ENCODE data around the gene FAM9C.

Gene FAM9C

DNA sequence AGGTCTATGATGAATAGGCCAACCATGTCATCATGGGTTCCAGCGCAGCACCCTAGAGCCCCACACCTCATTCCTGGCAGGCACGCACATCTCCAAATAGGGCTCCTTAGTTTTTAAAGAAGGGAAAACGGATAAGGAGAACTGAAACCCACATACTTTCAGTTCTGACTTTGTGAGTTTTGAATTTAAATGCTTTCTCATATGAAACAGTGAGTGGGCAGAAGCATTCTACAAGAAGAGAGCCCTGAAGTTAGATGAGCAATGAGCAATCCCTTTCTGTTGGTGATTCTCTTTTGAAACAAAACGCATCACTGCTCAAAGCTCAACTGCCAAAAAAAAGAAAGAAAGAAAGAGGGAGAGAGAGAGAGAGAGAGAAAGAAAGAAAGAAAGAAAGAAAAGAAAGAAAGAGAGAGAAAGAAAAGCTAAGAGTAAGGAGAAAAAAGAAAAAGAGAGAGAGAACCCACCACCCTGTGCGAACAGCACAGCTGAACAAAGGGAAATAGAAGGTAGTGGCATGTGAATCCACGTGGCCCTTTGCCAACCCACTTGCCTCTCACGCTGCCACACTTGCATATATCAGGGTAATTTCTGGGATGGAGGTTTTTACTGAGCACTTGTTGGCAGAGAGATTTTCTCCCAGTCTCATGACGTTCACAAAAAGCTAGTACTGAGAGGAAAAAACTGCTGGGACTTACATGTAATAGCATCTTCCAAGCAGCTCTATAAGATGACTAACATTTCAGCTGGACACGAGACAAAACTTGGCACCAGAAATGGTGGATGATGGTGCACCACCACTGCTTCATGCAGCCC is 38.6 kb downstream of the FAM9C start:
- peaks cover 8% of the 10 kb centered on the region for H3K4me1 ChIP-seq (ENCODE audit: control insufficient read depth, insufficient read depth, low read length)
- H3K27ac ChIP-seq (ENCODE audit: low read length) = no peak overlapping the region
- H3K36me3 ChIP-seq (ENCODE audit: control insufficient read depth in 2 of 2, insufficient read depth in 2 of 2, low read length in 2 of 2) = no peaks in the 10 kb centered on the region
- H3K4me3 ChIP-seq (ENCODE audit: low read length in 2 of 2) = no peak overlapping the region
- H3K9me3 ChIP-seq (ENCODE audit: control insufficient read depth in 2 of 2, low read length in 2 of 2) = no peaks in the 10 kb centered on the region
- H3K27me3 ChIP-seq (ENCODE audit: control insufficient read depth in 1 of 2, insufficient read depth in 2 of 2, low read length in 2 of 2) = no peaks in the 10 kb centered on the region
- no peak overlapping the region for H3K9ac ChIP-seq (ENCODE audit: low read length in 2 of 2)

- Histone ChIP-seq H3K27ac (ENCODE audit: low read length) (no peak overlapping the region), H3K9me3 (ENCODE audit: control insufficient read depth in 2 of 2, low read length in 2 of 2) (no peaks in the 10 kb centered on the region), H3K4me3 (ENCODE audit: low read length in 2 of 2) (no peak overlapping the region), H3K4me1 (ENCODE audit: control insufficient read depth, insufficient read depth, low read length) (no peaks in the 10 kb centered on the region), H3K27me3 (ENCODE audit: control insufficient read depth in 1 of 2, insufficient read depth in 2 of 2, low read length in 2 of 2) (peaks cover 0 to 2% of the 10 kb centered on the region in 2 donors), H3K36me3 (ENCODE audit: control insufficient read depth in 2 of 2, insufficient read depth in 2 of 2, low read length in 2 of 2) (no peaks in the 10 kb centered on the region), H3K9ac (ENCODE audit: low read length in 2 of 2) (no peak overlapping the region)
Observed at GRCh38 chrX:13001961-13002671, 42.3 kb downstream of the FAM9C start.

DNA sequence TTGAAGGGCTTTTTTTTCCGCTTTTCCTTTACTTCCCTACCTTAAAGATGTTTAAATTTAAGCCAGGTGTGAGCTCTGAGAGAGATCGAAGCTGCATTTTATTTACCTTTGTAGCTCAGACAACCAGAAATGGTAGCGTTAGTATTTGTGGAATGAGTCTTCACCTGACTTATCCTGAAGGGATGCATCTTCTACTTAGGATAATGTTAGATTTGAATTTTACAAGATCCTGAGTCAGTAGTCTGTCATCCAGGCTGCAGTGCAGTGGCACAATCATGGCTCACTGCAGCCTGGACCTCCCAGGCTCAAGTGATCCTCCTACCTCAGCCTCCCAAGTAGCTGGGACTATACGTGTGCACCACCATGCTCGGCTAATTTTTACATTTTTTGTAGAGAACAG is 43.3 kb downstream of the FAM9C start:
- Histone ChIP-seq H3K9me3 (ENCODE audit: control insufficient read depth in 2 of 2, low read length in 2 of 2) (no peaks in the 10 kb centered on the region), H3K27me3 (ENCODE audit: control insufficient read depth in 1 of 2, insufficient read depth in 2 of 2, low read length in 2 of 2) (peaks cover 0 to 2% of the 10 kb centered on the region in 2 donors), H3K27ac (ENCODE audit: low read length) (no peak overlapping the region), H3K4me3 (ENCODE audit: low read length in 2 of 2) (no peak overlapping the region), H3K36me3 (ENCODE audit: control insufficient read depth in 2 of 2, insufficient read depth in 2 of 2, low read length in 2 of 2) (no peaks in the 10 kb centered on the region), H3K9ac (ENCODE audit: low read length in 2 of 2) (no peak overlapping the region), H3K4me1 (ENCODE audit: control insufficient read depth, insufficient read depth, low read length) (no peaks in the 10 kb centered on the region)

DNA sequence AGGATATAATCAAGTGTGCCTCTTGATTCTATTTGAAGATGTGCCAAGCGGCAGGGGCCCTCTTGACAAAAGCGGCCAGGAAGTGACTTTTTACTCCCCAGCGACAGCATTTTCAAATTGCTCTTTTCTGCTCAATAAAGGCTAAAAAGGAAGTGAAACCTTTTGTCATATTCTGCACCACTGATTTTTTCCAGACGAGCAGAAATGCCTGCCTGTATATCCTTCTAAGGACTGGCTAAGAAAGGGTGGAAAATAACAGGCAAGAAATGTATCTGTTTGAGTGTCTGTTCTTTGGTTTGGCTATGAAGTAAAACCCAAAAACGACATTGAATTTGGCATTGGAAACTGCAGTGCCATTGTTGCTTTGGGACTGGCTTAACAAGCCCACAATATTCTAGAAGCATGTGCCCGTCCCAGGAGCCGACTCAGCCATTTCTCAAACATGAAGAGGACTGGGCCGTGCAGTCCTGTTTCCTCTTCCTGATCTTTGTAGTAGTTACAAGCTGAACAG is 44.1 kb downstream of the FAM9C start:
- Histone ChIP-seq H3K9ac (ENCODE audit: low read length in 2 of 2) (no peak overlapping the region), H3K27ac (ENCODE audit: low read length) (no peak overlapping the region)

GRCh38 chrX:12999422-12999821 is 45.0 kb downstream of the FAM9C start:
- H3K27ac ChIP-seq (ENCODE audit: low read length) = no peak overlapping the region
- no peak overlapping the region for H3K9ac ChIP-seq (ENCODE audit: low read length in 2 of 2)
- H3K27me3 ChIP-seq (ENCODE audit: control insufficient read depth in 1 of 2, insufficient read depth in 2 of 2, low read length in 2 of 2) = peaks cover 0 to 2% of the 10 kb centered on the region in 2 donors
- no peaks in the 10 kb centered on the region for H3K36me3 ChIP-seq (ENCODE audit: control insufficient read depth in 2 of 2, insufficient read depth in 2 of 2, low read length in 2 of 2)
- H3K4me1 ChIP-seq (ENCODE audit: control insufficient read depth, insufficient read depth, low read length) = no peaks in the 10 kb centered on the region
- no peak overlapping the region for H3K4me3 ChIP-seq (ENCODE audit: low read length in 2 of 2)
- no peaks in the 10 kb centered on the region for H3K9me3 ChIP-seq (ENCODE audit: control insufficient read depth in 2 of 2, low read length in 2 of 2)

More for the DNA sequence above, 44.1 kb downstream of the FAM9C start:
- Histone ChIP-seq H3K4me1 (ENCODE audit: control insufficient read depth, insufficient read depth, low read length) (no peaks in the 10 kb centered on the region), H3K27me3 (ENCODE audit: control insufficient read depth in 1 of 2, insufficient read depth in 2 of 2, low read length in 2 of 2) (peaks cover 0 to 2% of the 10 kb centered on the region in 2 donors), H3K4me3 (ENCODE audit: low read length in 2 of 2) (no peak overlapping the region), H3K9me3 (ENCODE audit: control insufficient read depth in 2 of 2, low read length in 2 of 2) (no peaks in the 10 kb centered on the region), H3K36me3 (ENCODE audit: control insufficient read depth in 2 of 2, insufficient read depth in 2 of 2, low read length in 2 of 2) (no peaks in the 10 kb centered on the region)

- Histone ChIP-seq H3K4me3 (ENCODE audit: low read length in 2 of 2) (no peak overlapping the region), H3K36me3 (ENCODE audit: control insufficient read depth in 2 of 2, insufficient read depth in 2 of 2, low read length in 2 of 2) (no peaks in the 10 kb centered on the region), H3K9ac (ENCODE audit: low read length in 2 of 2) (no peak overlapping the region), H3K27me3 (ENCODE audit: control insufficient read depth in 1 of 2, insufficient read depth in 2 of 2, low read length in 2 of 2) (peaks cover 0 to 2% of the 10 kb centered on the region in 2 donors), H3K4me1 (ENCODE audit: control insufficient read depth, insufficient read depth, low read length) (no peaks in the 10 kb centered on the region), H3K27ac (ENCODE audit: low read length) (no peak overlapping the region), H3K9me3 (ENCODE audit: control insufficient read depth in 2 of 2, low read length in 2 of 2) (no peaks in the 10 kb centered on the region)
Observed at GRCh38 chrX:12997906-12998687, 46.3 kb downstream of the FAM9C start.

- Histone ChIP-seq H3K4me3 (ENCODE audit: low read length in 2 of 2) (no peak overlapping the region), H3K36me3 (ENCODE audit: control insufficient read depth in 2 of 2, insufficient read depth in 2 of 2, low read length in 2 of 2) (no peaks in the 10 kb centered on the region), H3K4me1 (ENCODE audit: control insufficient read depth, insufficient read depth, low read length) (no peaks in the 10 kb centered on the region), H3K27me3 (ENCODE audit: control insufficient read depth in 1 of 2, insufficient read depth in 2 of 2, low read length in 2 of 2) (peaks cover 0 to 2% of the 10 kb centered on the region in 2 donors), H3K27ac (ENCODE audit: low read length) (no peak overlapping the region), H3K9ac (ENCODE audit: low read length in 2 of 2) (no peak overlapping the region), H3K9me3 (ENCODE audit: control insufficient read depth in 2 of 2, low read length in 2 of 2) (no peaks in the 10 kb centered on the region)
Observed at GRCh38 chrX:12996934-12997435, 47.4 kb downstream of the FAM9C start.

DNA sequence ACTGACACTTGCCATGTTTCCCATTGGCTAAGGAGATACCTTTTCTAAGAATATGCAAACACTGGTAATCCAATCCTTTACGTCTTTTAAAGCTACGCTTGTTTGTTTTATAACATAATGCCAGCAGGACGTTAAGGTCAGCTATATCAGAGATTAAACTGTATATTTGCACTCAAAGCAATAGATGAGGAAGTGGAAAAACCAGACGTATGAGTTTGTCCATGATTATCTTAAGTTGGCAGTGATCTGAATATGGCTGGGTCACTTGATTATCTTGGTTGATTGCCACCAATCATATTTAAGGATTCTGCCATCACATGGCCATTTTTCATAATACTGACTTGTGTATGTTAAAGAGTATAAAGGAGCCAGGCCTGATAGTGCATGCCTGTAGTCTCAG is 50.1 kb downstream of the FAM9C start:
- Histone ChIP-seq H3K36me3 (ENCODE audit: control insufficient read depth in 2 of 2, insufficient read depth in 2 of 2, low read length in 2 of 2) (no peaks in the 10 kb centered on the region), H3K4me3 (ENCODE audit: low read length in 2 of 2) (no peak overlapping the region), H3K9ac (ENCODE audit: low read length in 2 of 2) (no peak overlapping the region), H3K27ac (ENCODE audit: low read length) (no peak overlapping the region), H3K4me1 (ENCODE audit: control insufficient read depth, insufficient read depth, low read length) (no peaks in the 10 kb centered on the region), H3K27me3 (ENCODE audit: control insufficient read depth in 1 of 2, insufficient read depth in 2 of 2, low read length in 2 of 2) (peaks cover 0 to 2% of the 10 kb centered on the region in 2 donors), H3K9me3 (ENCODE audit: control insufficient read depth in 2 of 2, low read length in 2 of 2) (no peaks in the 10 kb centered on the region)

- Histone ChIP-seq H3K9me3 (ENCODE audit: control insufficient read depth in 2 of 2, low read length in 2 of 2) (no peaks in the 10 kb centered on the region), H3K4me1 (ENCODE audit: control insufficient read depth, insufficient read depth, low read length) (no peaks in the 10 kb centered on the region), H3K9ac (ENCODE audit: low read length in 2 of 2) (no peak overlapping the region), H3K27me3 (ENCODE audit: control insufficient read depth in 1 of 2, insufficient read depth in 2 of 2, low read length in 2 of 2) (peaks cover 0 to 2% of the 10 kb centered on the region in 2 donors), H3K27ac (ENCODE audit: low read length) (no peak overlapping the region), H3K36me3 (ENCODE audit: control insufficient read depth in 2 of 2, insufficient read depth in 2 of 2, low read length in 2 of 2) (no peaks in the 10 kb centered on the region), H3K4me3 (ENCODE audit: low read length in 2 of 2) (no peak overlapping the region)
Observed at GRCh38 chrX:12993826-12994225, 50.6 kb downstream of the FAM9C start.

- Histone ChIP-seq H3K4me3 (ENCODE audit: low read length in 2 of 2) (no peak overlapping the region), H3K27me3 (ENCODE audit: control insufficient read depth in 1 of 2, insufficient read depth in 2 of 2, low read length in 2 of 2) (no peaks in the 10 kb centered on the region), H3K27ac (ENCODE audit: low read length) (no peak overlapping the region), H3K9ac (ENCODE audit: low read length in 2 of 2) (no peak overlapping the region), H3K36me3 (ENCODE audit: control insufficient read depth in 2 of 2, insufficient read depth in 2 of 2, low read length in 2 of 2) (no peaks in the 10 kb centered on the region), H3K9me3 (ENCODE audit: control insufficient read depth in 2 of 2, low read length in 2 of 2) (no peaks in the 10 kb centered on the region), H3K4me1 (ENCODE audit: control insufficient read depth, insufficient read depth, low read length) (no peaks in the 10 kb centered on the region)
Observed at GRCh38 chrX:12992544-12993118, 51.8 kb downstream of the FAM9C start.

Measured in stomach smooth muscle (tissue), 2 donors.